ENCODE results near the gene PURA.

GRCh38 chr5:140133514-140134167 is 19.7 kb downstream of the PURA start:
- no peak for TF ChIP-seq CTCF (IDR thresholded peaks at IDR 0.05)
- TF ChIP-seq EZH2 (IDR thresholded peaks at IDR 0.05; ENCODE audit: borderline replicate concordance, insufficient read depth, low read depth, low read length, poor library complexity, severe bottlenecking), result no peak

All from B cell (primary cell).